ENCODE data around the gene TCL1A.

The TCL1A gene

GRCh38 chr14:95705518-95705917 is 8.4 kb downstream of the TCL1A start:
- DNase-seq (ENCODE audit: low spot score) (no peak), FAIRE-seq (no peak)

- no peak for FAIRE-seq
Observed at GRCh38 chr14:95703805-95704204, 10.1 kb downstream of the TCL1A start.

GRCh38 chr14:95703341-95703740 is 10.6 kb downstream of the TCL1A start:
- DNase-seq (ENCODE audit: low spot score) (no peak), FAIRE-seq (no peak)

More at GRCh38 chr14:95703805-95704204, 10.1 kb downstream of the TCL1A start:
- no peak for DNase-seq (ENCODE audit: low spot score)

GRCh38 chr14:95701846-95702221 is 12.1 kb downstream of the TCL1A start:
- no peak for FAIRE-seq
- DNase-seq (ENCODE audit: low spot score), result no peak

- FAIRE-seq, result no peak
- no peak for DNase-seq (ENCODE audit: low spot score)
Observed at GRCh38 chr14:95700221-95700976, 13.5 kb downstream of the TCL1A start.

GRCh38 chr14:95699412-95699811 is 14.5 kb downstream of the TCL1A start:
- no peak for FAIRE-seq
- no peak for DNase-seq (ENCODE audit: low spot score)

GRCh38 chr14:95698287-95698686 is 15.6 kb downstream of the TCL1A start:
- FAIRE-seq, result no peak

GRCh38 chr14:95697764-95698163 is 16.2 kb downstream of the TCL1A start:
- DNase-seq (ENCODE audit: low spot score) (no peak), FAIRE-seq (no peak)

More at GRCh38 chr14:95698287-95698686, 15.6 kb downstream of the TCL1A start:
- DNase-seq (ENCODE audit: low spot score), result no peak

- FAIRE-seq (no peak), DNase-seq (ENCODE audit: low spot score) (no peak)
Observed at GRCh38 chr14:95696741-95697140, 17.2 kb downstream of the TCL1A start.

- no peak for DNase-seq (ENCODE audit: low spot score)
- no peak for FAIRE-seq
Observed at GRCh38 chr14:95695913-95696312, 18.0 kb downstream of the TCL1A start.

GRCh38 chr14:95695051-95695450 is 18.9 kb downstream of the TCL1A start:
- FAIRE-seq (no peak), DNase-seq (ENCODE audit: low spot score) (no peak)

- no peak for DNase-seq (ENCODE audit: low spot score)
- FAIRE-seq, result no peak
Observed at GRCh38 chr14:95692109-95692508, 21.8 kb downstream of the TCL1A start.

- DNase-seq (ENCODE audit: low spot score) (no peak), FAIRE-seq (no peak)
Observed at GRCh38 chr14:95691591-95691990, 22.3 kb downstream of the TCL1A start.

GRCh38 chr14:95690815-95691214 is 23.1 kb downstream of the TCL1A start:
- FAIRE-seq (no peak), DNase-seq (ENCODE audit: low spot score) (no peak)

GRCh38 chr14:95689441-95689840 is 24.5 kb downstream of the TCL1A start:
- FAIRE-seq, result no peak
- no peak for DNase-seq (ENCODE audit: low spot score)

GRCh38 chr14:95686935-95687334 is 27.0 kb downstream of the TCL1A start:
- no peak for DNase-seq (ENCODE audit: low spot score)

GRCh38 chr14:95685978-95686922 is 27.7 kb downstream of the TCL1A start, which contains the start of gene TCL1B:
Gene TCL1B, plus strand, starts transcription at chr14:95686426. Its CDS starts 42 bp downstream, at chr14:95686468.
- FAIRE-seq (no peak), DNase-seq (ENCODE audit: low spot score) (no peak)

More at GRCh38 chr14:95686935-95687334, 27.0 kb downstream of the TCL1A start:
- FAIRE-seq, result no peak

- DNase-seq (ENCODE audit: low spot score) (no peak), FAIRE-seq (no peak)
Observed at GRCh38 chr14:95683793-95684192, 30.1 kb downstream of the TCL1A start.

GRCh38 chr14:95681153-95681552 is 32.8 kb downstream of the TCL1A start:
- no peak for DNase-seq (ENCODE audit: low spot score)
- no peak for FAIRE-seq

- no peak for DNase-seq (ENCODE audit: low spot score)
- FAIRE-seq, result no peak
Observed at GRCh38 chr14:95679998-95680735, 33.8 kb downstream of the TCL1A start.

- DNase-seq (ENCODE audit: low spot score) (no peak), FAIRE-seq (no peak)
Observed at GRCh38 chr14:95679148-95679815, 34.6 kb downstream of the TCL1A start.
